ENCODE results near the gene FGFR4.

FGFR4 gene

DNA sequence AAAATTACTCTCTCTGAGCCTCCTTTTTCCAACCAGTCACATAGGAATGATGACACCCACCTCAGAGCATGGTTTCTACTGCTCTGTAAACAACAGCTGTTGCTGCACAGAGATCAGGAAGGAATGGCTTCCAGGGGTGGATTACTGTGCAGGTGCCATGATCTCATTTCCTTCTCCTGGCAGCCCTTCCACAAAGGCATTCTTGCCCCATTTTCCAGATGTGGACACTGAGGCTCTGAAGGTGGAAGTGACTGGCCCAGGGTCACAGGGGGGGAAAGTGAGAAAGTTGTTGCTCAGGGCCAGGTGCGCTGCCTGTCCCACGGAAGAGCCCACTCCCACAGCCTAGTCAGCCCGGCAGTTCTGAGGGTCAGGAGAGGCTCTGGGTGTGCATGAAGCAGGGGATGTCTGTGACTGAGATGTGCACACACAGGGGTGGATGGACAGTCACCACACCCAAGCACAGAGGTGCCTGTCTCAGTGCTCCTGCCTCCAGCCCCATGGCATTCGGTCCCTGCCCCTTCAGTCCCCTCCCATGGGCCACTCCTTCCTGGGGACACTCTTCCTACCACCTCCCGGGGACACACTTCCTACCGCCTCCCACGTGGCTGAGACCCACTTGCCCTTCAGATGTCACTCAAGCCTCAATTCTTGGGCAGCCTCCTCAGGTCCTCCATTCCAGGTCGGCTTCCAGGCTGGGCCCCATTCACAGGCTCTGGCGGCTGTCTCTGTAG lies 17.0 kb downstream of the FGFR4 start:
- DNase-seq: no peak

DNA sequence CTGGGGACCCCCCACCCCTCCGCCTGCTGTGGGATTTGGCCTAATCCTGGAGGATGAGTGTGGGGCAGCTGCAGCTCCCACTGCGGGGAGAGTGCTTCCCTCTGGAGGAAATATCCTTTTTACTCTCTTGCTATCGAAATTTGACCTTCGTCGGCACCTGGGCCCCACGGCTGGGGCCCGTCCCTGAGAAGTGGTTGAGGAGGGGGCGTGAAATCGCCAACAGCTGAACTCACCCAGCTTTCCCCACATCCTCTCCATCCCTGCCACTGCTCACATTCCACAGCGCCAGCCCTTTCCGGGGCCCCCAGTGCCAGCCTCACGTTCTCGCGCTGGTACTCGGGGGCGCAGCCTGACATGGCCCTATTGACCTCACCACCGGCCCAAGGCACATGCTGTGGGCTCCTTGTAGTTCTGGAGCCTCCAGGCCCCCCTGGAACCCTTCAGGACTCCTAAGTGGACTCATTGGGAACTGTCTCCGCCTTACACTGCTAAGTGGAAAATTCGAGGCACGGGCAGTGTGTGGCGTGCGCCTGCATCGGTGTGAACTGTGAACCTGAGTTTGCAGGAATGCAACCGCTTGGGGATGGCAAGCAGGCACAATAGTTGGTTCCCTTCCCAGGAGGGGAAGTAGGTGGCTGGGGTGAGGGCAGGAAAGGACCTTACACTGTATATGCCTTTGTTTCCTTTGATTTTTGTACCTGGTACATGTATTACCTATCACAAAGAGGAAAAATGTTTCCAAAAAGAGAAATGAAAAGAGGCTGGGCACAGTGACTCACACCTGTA lies 19.2 kb downstream of the FGFR4 start:
- no peak for DNase-seq

DNA sequence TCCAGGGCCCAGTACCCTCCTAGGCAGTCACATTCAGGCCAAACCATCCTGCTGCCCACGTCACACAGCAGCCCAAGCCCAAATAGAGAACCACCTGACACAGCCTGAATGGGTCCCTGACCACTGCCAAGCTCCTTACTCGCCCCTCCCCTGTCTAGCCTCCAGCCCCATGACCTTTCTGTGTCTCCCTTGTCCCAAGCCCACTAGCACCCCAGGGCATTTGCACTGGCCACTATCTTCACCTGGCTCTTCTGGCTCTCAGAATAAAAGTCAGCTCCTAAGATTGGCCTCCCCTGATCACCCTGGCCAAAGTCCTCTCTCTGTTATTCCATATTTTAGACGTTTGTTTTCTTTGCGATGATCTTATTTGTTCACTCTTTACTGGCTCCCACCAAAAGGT lies 20.4 kb downstream of the FGFR4 start:
- no peak for DNase-seq

DNA sequence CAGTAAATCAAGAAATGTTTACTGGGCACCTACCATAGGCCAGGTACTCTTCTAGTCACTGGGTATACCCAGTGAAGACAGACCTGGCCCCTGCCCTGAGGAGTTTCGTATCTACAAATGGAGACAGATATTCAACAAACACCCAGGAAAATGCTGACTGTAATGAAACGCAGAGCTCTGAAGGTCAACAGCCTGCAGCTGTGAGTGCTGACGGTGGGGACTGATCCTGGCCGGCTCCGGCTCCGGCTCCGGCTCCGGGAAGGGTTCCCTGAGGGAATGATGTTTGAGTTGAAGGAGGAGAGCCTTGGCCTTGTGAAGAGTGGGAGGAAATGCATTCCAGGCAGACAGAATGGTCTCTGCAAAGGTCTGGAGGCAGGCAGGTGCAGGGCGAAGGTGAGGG lies 23.1 kb downstream of the FGFR4 start:
- no peak for DNase-seq

DNA sequence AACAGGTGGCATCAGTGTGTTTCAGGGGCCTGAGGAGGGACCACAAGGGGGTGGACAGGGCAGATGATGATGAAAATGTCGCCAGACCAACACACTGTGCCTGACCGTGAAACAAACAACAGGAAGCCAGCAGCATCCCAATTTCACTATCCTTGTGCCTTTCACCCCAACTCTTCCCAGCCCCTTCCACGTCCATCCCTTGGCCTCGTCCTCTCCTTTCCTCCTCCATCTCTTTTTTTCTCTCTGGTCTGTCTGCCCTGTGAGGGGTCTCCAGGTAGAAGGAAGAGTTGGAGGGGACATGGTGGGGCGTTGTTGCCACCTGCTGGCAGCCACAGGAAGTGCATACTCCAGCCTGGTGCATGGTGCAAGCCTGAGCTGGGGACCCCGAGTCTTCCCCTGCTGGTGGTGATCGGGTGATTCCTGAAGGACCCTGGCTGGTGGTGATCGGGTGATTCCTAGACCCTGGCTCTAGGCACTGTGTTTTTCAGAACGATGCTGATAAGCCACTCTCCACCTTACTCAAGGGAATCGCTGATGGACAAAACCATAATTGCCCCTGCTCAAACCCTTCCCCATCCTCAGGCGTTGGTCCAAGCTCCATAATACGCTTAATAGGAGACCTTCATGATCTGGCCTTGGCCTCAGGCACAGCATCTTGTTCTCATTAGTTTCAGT lies 25.1 kb downstream of the FGFR4 start:
- peak; percentile 74 for DNase-seq

DNA sequence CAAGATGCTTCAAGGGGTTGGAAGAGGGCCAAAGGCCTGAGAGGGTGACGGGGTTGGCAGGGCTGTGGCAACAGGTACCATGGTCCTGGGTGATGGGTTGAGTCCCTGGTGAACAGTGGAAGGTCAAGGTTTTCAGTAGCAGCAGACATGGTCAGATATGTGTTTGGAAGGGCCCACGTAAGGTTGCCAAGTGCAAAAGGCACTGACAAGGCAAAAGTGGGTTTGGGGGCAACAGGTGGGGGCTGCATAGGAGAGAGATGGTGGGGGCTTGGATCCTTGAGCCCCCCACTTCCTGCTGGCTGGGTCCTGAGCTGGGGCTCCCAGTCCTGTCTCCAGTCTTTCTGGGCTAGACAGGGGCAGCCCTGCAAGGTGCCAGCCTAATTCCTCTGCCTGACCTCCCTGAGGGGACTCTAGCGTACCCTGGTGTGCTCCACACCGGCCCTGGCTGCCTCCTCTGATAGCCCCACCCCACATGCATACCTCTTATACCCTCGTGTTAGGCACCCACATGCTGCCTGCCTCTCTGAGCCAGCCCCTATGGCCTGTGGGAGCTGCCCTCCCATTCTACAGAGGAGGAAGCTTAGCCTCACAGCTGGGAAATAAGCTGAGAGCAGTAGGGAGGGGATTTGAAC lies 26.0 kb downstream of the FGFR4 start:
- DNase-seq: no peak

DNA sequence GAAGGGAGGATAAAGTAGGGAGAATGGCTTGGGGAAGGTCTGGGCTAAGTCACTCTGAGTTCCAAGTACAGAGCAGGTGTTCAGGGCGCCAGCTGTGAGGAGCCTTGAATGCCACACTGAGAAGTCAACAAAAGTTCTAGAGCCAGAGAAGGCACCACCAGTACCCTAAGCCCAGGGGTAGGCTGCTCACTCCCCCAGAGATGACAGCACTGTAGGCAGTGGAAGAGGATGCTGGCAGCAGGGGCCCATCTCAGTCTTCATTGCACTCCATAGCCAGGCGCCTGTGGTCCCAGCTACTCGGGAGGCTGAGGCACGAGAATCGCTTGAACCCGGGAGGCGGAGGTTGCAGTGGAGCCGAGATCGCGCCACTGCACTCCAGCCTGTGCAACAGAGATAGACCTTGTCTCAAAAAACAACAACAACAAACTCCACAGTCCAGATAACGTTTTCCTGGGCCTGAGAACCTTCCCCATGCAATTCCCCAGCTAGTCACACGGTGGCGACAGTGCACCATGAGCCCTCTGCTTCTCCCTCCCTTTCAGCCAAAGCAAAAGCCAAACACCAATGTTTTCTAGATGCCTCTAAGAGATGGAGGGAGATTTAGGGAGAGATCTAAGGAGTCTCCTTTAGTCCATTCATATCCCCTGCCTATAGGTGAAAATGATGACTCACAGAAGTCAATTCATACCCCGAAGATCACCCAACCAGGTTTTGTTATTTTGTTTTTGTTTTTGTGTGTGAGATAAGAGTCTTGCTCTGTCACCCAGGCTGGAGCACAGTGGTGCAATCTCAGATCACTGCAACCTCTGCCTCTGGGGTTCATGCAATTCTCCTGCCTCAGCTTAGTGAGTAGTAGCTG lies 27.1 kb downstream of the FGFR4 start:
- DNase-seq: peak; percentile 83

DNA sequence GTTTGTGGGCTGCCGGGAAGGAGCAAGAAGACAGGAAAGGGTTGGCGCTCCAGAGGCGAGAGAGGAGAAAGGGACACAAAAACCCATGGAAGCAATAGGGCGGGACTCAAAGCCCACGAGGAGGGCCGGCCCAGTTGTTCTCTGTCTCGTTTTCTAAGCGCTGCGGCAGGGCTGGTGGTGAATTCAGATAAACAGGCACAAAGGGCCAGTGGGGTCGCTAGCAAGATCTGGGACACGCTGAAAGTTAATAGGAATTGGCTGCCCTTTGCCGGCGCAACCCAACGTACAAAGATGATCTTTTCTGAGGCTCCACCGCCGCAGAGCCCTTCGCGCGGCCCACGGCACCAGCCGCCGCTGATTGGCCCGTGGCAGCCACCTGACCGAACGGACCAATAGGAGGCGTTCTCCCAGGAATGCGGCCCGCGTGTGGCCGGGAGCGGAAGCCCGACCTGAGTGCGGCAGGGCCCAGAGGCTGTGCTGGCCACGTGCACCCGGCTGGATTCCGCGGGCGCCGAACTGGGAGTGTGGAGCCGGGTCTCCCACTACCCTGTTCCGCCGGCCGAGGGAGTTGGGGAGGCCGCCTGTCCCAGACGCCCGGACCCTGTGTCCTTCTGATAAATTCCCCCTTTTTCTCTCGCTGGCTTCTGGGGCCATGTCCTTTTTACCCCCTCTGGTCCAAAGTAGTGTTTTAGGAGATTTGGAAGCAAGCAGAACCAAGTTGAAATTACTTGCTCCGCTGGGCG lies 30.1 kb downstream of the FGFR4 start:
- peak; percentile 91 for DNase-seq

DNA sequence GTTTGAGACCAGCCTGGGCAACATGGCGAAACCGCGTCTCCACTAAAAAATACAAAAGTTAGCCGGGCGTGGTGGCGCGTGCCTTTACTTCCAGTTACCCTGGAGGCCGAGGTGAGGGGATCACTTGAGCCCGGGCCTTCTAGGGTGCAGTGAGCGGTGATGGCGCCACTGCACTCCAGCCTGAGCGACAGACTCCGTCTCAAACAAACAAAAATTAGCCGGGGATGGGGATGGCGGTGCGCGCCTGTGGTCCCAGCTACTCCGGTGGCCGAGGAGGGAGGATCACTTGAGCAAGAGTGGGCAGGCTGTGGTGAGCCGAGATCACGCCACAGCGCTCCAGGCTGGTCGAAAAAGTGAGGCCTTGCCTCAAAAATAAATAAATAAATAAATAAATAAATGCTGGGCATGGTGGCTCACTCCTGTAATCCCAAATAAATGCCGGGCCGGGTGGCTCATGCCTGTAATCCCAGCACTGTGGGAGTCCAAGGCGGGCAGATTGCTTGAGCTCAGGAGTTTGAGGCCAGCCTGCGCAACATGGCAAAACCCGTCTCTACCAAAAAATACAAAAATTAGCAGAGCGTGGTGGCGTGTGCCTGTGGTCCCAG lies 30.8 kb downstream of the FGFR4 start:
- no peak for DNase-seq

DNA sequence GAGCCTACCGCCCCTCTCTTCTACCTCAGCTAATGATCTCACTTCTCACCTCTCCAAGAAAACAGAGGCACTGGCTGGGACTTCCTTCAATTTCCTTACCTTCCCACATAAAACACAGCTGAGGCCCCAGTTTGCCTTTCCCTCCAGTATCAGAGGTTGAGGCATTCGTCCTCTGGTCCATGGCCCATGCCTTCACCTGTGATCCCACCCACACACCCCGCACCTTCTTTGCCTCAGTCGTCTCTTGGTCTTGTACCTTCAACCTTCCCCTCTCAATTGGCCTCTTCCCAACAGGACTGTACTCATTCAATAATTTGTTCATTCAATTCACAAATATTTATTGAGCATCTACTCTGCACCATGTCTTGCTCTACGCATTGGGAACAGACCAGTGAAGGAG lies 35.9 kb downstream of the FGFR4 start:
- DNase-seq: no peak

DNA sequence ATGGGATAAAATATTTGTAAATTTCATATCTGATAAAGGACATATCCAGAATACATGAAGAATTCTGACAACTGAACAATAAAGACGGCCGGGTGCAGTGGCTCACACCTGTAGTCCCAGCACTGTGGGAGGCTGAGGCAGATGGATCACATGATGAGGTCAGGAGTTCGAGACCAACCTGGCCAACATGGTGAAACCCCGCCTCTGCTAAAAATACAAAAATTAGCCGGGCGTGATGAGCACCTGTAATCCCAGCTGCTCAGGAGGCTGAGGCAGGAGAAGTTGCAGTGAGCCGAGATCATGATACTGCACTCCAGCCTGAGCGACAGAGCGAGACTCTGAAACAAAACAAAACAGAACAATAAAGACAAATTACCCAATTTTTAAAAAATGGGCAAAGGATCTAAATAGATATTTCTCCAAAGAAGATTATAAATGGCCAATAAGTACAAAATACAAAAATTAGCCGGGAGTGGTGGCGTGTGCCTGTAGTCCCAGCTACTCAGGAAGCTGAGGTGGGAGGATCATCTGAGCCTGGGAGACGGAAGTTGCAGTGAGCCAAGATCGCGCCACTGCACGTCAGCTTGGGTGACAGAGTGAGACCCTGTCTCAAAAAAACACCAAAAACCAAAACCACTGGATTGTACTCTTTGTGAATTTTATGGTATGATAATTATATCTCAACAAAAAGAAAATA lies 37.2 kb downstream of the FGFR4 start:
- DNase-seq: no peak

DNA sequence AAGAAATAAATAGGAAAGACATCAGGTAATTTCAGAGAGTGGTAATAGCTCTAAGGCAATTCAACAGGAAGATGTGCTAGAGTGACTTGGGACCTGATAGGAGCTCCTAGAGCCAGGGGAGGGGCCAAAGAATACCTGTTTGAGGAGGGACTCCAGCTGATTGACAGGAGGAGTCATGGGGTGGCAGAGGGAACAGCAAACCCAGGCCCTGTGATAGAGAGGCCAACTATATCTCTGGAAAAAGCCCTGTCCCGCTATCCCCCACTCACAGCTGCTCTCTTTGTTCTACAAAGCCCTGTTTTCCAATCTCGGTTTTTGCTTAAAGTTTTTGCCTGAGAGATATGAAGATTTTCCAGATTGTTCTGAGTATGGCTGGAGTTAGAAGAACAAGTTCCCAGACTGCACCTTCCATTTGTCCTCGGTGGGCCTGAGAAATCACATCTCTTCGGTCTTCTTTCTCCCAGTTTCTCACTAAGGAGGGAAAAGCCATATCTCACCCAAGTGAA lies 37.8 kb downstream of the FGFR4 start:
- no peak for DNase-seq

DNA sequence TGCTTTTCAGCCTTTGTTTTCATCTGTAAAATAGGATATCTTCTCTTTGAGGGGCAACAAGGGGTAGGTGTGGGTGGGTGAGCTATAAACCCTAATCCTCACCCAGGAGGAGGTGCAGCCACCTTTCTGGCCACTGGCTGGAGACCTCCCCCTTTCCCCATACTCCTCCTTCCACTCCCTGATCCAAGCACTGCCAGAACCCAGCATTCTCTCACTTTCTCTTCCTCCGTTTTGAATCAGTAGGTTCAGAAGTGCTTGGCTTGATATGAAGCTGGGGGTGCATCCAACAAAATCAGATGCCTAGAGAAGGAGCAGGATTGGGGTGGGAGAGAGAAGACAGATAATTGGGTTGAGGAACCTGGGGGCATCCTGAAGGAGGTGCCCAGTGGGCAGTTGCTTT lies 40.1 kb downstream of the FGFR4 start:
- DNase-seq: no peak

DNA sequence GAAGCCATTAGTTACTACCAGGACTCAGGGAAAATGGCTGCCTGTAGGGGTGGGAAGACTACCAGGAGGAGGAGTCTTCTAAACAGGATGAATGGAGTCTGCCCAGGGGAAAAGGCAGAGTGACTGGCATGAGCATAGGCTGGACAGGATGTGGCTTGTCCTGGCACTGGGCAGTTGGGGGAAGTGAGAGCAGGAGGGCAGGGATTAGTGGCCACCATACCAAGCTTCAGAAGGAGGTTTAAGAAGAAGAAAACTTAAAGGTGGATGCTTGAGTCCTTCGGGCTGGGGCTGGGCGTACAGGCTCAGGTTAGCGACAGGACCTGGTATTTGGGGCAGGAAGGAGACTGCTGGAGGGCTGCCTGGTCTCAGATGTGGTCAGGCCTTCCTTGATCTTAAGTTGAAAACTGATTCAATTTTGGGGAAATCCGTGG lies 41.9 kb downstream of the FGFR4 start:
- no peak for DNase-seq

DNA sequence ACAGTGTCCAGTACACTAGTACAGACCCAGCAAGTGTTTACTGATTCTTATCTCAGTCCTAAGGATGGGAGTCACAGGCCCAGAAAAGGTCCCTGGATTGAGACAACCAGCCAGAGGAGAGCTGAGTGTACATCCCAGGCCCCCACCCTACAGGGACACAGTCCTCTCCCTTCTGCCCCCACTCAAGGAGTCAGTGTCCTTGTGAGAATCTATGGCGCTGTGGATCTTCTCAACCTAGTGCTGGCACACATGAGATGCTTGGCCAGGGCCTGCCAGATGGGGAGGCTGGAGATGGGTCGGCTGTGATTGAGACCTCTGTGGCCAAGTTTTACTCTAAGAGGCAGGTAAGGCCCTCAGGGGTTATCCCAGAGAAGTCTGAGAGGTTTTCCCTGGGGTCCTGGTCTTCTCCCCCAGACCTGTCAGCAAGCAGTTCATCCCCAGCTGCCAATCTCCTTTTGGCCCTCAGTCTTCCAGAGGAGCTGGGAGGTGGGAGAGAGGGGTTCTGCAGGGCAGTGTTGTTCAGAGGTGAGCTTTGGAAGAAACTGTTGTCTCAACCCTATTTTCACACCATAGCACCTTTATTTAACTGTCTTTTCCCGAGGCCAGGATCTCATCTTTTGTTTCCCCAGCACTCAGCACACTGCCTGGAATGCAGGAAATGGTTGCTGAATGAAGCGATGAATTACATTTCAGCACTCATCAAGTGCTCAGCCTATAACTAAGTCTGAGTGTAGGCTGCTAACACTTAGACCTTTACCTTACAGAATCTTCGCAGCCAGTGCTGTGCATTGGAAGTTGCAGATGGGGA lies 43.7 kb downstream of the FGFR4 start:
- DNase-seq: no peak

DNA sequence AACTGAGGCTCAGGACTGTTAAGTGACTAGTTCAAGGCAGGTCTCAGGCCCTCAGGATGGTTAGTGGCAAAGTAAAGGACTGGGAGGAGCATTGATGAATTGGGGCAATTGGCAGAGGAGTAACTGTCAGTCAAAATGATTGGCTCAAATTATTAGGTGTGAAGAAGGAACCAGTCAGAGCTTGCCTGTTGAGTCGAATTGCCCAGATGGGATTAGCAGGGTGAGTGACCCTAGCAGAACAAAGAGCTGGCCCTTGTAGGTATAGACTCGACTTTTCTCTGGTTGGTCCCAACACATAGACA lies 44.3 kb downstream of the FGFR4 start:
- DNase-seq: no peak

DNA sequence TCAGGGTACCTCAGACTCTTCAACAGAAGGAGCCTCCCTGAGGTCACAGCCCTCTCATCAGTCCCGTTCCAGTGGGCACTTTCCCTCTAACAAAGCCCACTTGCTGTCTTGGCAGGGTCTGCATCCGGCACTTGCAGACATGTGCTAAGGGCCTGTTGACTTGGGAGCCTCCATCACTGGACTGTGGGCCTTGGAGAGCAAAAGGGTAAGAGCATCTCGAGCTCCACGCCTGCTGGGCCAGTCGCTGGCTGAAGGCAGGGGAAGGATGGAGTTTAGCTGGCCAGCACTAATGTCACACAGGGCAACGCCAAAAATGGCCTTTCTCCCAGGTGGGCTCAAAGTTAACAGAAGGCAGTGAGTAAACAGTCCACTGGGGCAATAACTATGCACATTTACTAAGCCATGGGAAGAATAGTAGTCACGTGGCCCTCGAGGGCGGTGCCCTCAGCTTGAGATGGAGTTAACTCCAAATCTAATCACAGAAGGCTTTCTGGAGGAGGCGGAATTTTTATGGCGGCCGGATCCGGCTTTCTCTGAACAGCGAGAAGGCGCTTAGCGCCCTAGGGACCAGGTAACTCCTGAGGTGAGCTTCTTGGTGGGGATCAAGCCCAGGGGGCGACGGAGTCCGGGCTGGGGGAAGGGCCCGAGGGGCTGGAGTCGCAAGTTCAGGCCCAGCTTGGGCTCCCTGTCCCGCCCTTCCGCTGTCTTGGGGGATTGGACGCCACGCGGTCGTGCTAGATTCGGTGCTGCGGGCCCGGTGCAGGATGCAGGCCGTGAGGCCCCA lies 44.8 kb downstream of the FGFR4 start:
- no peak for DNase-seq

DNA sequence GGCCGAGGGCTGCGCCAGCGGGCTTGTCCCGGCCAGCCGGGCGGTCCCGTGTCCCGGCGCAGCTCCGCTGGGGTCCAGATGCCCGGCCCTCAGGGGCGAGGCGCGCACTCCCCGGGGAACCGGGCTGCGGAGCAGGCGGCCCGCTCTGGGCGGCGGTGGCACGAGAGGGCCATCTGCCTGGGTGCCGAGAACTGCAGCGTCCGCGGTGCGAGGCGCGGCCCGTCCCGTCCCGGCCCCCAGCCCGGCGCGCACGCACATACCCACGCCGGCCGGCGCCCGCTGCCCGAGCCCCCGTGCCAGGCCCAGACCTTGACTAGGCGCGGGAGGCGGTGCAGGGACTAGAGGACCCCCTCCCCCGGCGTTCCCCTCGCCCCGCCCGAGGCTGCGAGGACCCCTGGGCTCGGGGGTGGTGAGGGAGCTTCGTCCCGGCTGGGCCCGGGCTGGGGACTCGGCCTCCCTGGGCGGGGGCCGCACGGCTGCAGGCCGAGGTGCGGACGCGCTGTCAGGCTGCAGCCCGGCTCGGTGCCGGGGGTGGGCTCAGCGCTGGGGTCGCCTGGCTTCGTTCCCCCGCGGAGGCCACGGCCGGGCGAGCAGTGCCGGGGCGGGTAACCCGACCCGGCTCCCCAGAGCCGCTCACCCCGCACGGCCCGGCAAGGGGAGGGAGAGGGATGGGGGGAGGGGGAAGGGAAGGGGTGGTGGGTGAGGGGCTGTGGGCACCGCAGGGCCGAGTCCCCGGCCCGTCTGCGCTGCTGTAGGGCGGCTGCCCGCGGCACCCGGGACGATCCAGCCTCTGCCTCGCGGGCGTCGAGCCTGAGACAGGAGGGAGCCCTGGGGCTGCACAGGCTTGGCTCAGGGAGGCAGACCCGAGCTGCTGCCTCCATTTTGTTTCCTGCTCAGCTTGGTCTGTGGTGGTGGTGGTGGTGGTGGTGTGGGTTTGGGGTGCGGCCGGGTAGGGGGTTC lies 45.7 kb downstream of the FGFR4 start:
- peak; percentile 53 for DNase-seq
